ENCODE measurements around the gene ROMO1.

ROMO1 gene

DNA sequence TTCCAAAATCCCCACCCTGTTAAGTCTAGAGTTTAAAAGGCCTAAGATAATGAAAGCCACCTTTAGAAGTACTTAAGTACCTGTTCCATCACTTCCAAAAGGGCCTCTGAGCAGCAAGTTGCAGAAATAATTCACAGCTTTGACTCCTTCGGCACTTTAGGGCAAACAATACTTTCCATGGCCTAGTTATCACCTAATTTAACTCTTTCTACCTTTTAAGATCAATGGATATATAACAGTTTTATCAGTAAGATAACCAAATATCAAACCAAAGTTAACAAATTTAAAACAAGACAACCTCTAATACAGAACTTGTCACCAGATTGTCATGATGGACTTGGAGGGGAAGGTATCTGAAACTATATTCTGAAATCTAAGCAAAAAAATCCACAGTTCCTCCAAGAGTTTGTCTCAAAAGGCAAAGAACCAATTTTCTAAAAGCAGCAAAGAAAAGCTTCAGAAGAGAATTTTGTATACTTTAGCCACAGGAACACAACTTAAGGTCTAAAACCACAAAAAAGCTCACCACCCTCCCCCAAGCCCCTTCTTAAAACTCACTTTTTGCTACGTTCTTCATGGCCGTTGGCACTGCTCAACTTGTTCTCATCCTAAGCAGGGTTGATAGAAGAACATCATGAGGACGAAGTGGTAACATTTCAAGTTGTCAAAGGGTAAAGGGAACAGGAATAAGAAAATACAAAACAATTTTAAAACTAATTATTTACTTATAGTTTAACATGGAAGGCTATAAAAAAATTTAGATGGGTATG is 39.4 kb downstream of the ROMO1 start:
- H3K9ac ChIP-seq: no peak overlapping the region
- H3K79me2 ChIP-seq: peaks cover 63% of the 10 kb centered on the region
- H3K4me3 ChIP-seq (ENCODE audit: low read depth, low read length): no peak overlapping the region

DNA sequence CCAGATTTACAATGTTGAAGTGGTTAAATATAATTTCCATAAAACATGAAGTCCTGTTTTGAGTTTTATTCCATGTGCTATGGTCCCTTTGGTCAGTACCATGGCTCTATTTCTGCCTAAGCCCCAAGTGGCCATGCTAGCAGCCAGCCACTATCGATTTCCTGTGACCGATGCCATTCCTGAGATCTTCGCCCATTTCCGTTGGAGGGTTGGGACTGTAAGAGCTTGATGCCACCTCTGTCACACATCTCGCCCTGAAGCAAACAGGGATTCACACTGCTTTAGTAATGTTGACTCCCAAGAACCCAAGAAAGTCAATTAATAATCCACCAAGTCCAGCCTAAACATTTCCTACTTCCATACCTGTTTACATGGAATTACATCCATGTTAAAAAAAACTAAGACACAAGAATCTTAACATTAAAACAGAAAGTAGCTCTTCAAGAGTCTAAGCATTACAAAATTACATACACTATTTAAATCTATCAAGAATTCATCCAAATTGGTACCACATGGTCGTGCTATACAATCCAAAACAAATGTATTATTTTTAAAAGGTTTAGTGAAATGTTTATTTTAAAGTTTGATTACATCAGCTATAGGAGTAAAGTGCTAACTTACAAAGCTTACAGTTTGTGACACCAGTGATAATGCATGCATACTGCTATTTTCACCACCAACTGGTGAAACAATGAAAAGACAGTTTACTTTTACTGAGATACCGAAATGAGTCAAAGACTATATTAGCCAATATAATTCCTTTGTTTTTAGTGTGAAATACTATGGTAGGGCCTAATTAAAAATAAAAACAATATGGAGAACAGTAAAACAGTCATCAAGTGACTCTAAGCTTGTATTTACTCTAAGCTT is 40.3 kb downstream of the ROMO1 start:
- peak; percentile 14 for TF ChIP-seq CTCF (IDR thresholded peaks at IDR 0.05)
- Histone ChIP-seq H3K27ac (no peak overlapping the region), H3K4me3 (ENCODE audit: low read depth, low read length) (peak overlapping the region; percentile 99), H3K9me3 (ENCODE audit: control insufficient read depth, low read length) (no peaks in the 10 kb centered on the region), H3K36me3 (ENCODE audit: control insufficient read depth, insufficient read depth, low read length) (no peaks in the 10 kb centered on the region), H3K9ac (no peak overlapping the region), H3K79me2 (peaks cover 55% of the 10 kb centered on the region), H2AFZ (no peak overlapping the region), H3K4me1 (peaks cover 32% of the 10 kb centered on the region), H3K27me3 (ENCODE audit: control insufficient read depth, insufficient read depth, low read length) (no peaks in the 10 kb centered on the region), H3K4me2 (ENCODE audit: low read length) (peak overlapping the region; percentile 72)

More for the DNA sequence above, 39.4 kb downstream of the ROMO1 start:
- Histone ChIP-seq H3K27ac (no peak overlapping the region), H3K27me3 (ENCODE audit: control insufficient read depth, insufficient read depth, low read length) (no peaks in the 10 kb centered on the region), H3K4me2 (ENCODE audit: low read length) (no peak overlapping the region), H3K9me3 (ENCODE audit: control insufficient read depth, low read length) (no peaks in the 10 kb centered on the region), H3K36me3 (ENCODE audit: control insufficient read depth, insufficient read depth, low read length) (no peaks in the 10 kb centered on the region), H2AFZ (no peak overlapping the region), H3K4me1 (peaks cover 35% of the 10 kb centered on the region)
- no peak for TF ChIP-seq CTCF (IDR thresholded peaks at IDR 0.05)

DNA sequence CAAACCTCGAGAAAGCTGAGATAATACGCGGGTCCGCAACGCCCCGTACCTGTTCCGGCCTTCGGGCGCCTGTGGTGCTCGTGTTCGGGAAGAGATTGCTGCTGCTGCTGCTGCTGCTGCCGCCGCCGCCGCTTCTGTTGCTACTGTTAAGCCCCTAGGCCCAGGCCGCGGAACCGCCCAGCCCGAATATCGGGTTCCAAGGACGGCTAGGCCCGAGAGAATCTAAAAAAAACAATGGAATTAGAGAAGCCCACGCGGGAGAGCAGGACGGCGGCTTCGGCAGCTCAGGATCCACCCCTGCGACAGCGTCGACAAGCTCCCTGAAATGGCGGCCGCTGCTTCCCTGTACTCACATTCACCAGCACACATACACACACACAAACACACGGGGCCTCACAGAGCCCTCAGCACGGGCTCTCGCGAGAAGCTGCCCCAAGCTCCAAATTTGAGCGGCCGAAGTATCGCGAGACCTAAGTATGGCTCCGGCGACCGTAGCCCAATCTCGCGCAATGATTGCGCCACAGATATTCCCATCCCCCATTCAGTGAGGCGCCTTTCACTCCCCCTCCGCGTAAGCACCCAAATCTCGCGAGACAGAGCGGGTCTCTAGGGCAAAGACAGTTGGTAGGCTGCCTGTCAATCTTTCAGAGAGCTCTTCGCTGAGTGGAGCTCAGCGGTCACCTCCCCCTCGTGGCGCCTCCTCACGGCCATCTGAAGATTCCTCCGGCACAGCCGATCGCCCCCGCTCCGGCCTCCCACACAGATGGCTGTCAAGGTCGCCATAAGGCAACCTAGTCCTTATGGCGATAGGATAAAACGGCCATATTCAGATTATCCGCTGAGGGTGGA is 42.9 kb downstream of the ROMO1 start, which contains the start of gene RBM39:
RBM39 (minus strand) TSS at position 369 of the 849 bp plus-strand sequence. CDS start 1,386 bp downstream, outside the sequence.
- H3K27ac ChIP-seq: peak within 1 kb of the TSS; percentile 99
- no peaks in the 10 kb centered on the region for H3K36me3 ChIP-seq (ENCODE audit: control insufficient read depth, insufficient read depth, low read length)
- no peaks in the 10 kb centered on the region for H3K9me3 ChIP-seq (ENCODE audit: control insufficient read depth, low read length)
- peaks cover 22% of the 10 kb centered on the region for H3K4me1 ChIP-seq
- peak within 1 kb of the TSS; percentile 99 for H3K4me3 ChIP-seq (ENCODE audit: low read depth, low read length)
- peaks cover 35% of the 10 kb centered on the region for H3K79me2 ChIP-seq
- peak within 1 kb of the TSS; percentile 74 for H2AFZ ChIP-seq
- TF ChIP-seq CTCF (IDR thresholded peaks at IDR 0.05): peak; percentile 72
- no peaks in the 10 kb centered on the region for H3K27me3 ChIP-seq (ENCODE audit: control insufficient read depth, insufficient read depth, low read length)
- H3K4me2 ChIP-seq (ENCODE audit: low read length): peak within 1 kb of the TSS; percentile 95
- H3K9ac ChIP-seq: peak within 1 kb of the TSS; percentile 98

DNA sequence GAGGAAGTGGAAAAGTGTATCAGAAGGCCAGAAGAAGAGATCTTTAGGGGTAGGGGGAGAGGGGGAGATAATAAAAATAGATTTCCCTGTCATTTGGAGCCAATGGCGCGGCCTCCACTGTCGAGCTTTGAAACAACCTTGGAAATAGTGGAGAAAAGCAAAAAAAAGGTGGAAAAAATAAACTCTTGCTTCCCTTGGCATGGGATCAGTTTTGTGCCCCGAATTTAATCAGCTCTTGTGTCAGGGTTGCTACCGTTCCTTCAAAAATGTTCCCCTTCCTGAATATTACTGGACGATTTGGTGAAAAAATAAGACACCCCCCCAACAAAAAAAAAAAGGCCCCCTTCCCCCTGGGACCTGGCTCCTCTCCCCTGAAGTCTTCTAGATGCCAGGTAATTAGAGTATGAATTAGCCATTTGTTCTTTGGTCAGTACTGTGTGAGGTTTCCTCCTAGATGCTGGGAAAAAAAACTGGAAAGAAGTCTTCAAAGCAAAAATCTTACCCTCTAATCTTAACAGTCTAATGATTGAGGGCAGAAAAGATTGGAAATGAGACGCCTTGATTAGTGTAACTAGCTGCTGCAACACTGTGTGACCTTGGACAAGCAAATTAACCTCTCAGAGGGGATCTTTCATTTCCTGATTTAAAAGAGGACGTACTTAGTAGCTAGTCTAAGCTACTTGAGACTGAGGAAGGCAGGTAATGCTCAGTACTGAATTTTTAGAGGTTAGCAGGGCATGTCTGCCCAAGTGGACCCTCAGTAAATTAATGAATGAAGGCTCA is 43.7 kb downstream of the ROMO1 start:
- Histone ChIP-seq H3K27me3 (ENCODE audit: control insufficient read depth, insufficient read depth, low read length) (no peaks in the 10 kb centered on the region), H3K9me3 (ENCODE audit: control insufficient read depth, low read length) (no peaks in the 10 kb centered on the region), H2AFZ (peak overlapping the region; percentile 72), H3K36me3 (ENCODE audit: control insufficient read depth, insufficient read depth, low read length) (no peaks in the 10 kb centered on the region), H3K4me1 (peaks cover 22% of the 10 kb centered on the region), H3K27ac (peak overlapping the region; percentile 99), H3K79me2 (peaks cover 29% of the 10 kb centered on the region), H3K9ac (peak overlapping the region; percentile 73), H3K4me2 (ENCODE audit: low read length) (peak overlapping the region; percentile 95), H3K4me3 (ENCODE audit: low read depth, low read length) (peak overlapping the region; percentile 99)
- no peak for TF ChIP-seq CTCF (IDR thresholded peaks at IDR 0.05)

Measured in parathyroid adenoma (tissue), 2 donors.